T-helper 9 cell (primary cell): Measurements from ENCODE around the gene GNPAT.
"Not testable (repeated sequence)": the region's sequence is repeated elsewhere in the genome, so short reads cannot be mapped to it uniquely, and the experiment has no call there.

Experiments used
- DNase-seq: peaks from one replicate; pipeline ENCODE4 v3.0.0-alpha.2; 2020
- total RNA-seq, 2 donors: gene quantifications; one replicate each; lab custom pipeline; 2026; lab: John Stamatoyannopoulos, UW

Gene GNPAT
- total RNA-seq: 30.6 to 84.9 reads per million in 2 donors

GRCh38 chr1:231240883-231241735, at the start of gene GNPAT:
GNPAT (plus strand) TSS chr1:231241212; CDS start chr1:231241379, 167 bp downstream.
- DNase-seq: peak; percentile 88

GRCh38 chr1:231192620-231193163, 48.3 kb upstream of the GNPAT start:
- no peak for DNase-seq

GRCh38 chr1:231193710-231194340, 47.2 kb upstream of the GNPAT start:
- DNase-seq: no peak

- no peak for DNase-seq
Observed at GRCh38 chr1:231194476-231194842, 46.6 kb upstream of the GNPAT start.

- no peak for DNase-seq
Observed at GRCh38 chr1:231194843-231195516, 46.0 kb upstream of the GNPAT start.

GRCh38 chr1:231196307-231196706, 44.7 kb upstream of the GNPAT start:
- DNase-seq: no peak

- no peak for DNase-seq
Observed at GRCh38 chr1:231196728-231197127, 44.3 kb upstream of the GNPAT start.

- no peak for DNase-seq
Observed at GRCh38 chr1:231199868-231200267, 41.1 kb upstream of the GNPAT start.

GRCh38 chr1:231200388-231201031, 40.5 kb upstream of the GNPAT start:
- DNase-seq: no peak

GRCh38 chr1:231201375-231201978, 39.5 kb upstream of the GNPAT start:
- DNase-seq: no peak

- no peak for DNase-seq
Observed at GRCh38 chr1:231201979-231202633, 38.9 kb upstream of the GNPAT start.

GRCh38 chr1:231203259-231204057, 37.6 kb upstream of the GNPAT start:
- DNase-seq: no peak

- DNase-seq: no peak
Observed at GRCh38 chr1:231206856-231207255, 34.2 kb upstream of the GNPAT start.

- DNase-seq: no peak
Observed at GRCh38 chr1:231207437-231207836, 33.6 kb upstream of the GNPAT start.

GRCh38 chr1:231208980-231209379, 32.0 kb upstream of the GNPAT start:
- no peak for DNase-seq

- DNase-seq: no peak
Observed at GRCh38 chr1:231209531-231209930, 31.5 kb upstream of the GNPAT start.

GRCh38 chr1:231210126-231210525, 30.9 kb upstream of the GNPAT start:
- no peak for DNase-seq

- DNase-seq: peak; percentile 82
Observed at GRCh38 chr1:231211005-231211857, 29.8 kb upstream of the GNPAT start.

GRCh38 chr1:231212301-231212700, 28.7 kb upstream of the GNPAT start:
- DNase-seq: not testable (repeated sequence)
